HG02571 (cell line): ENCODE data around the gene BDNF.

Source experiments
- ATAC-seq: cut with Tn5 transposase; IDR thresholded peaks from one replicate; pipeline ENCODE4 v1.9.1; 2021; ENCODE audit warnings: mild to moderate bottlenecking, moderate library complexity; ENCODE audit not compliant: unreplicated experiment

The BDNF gene

DNA sequence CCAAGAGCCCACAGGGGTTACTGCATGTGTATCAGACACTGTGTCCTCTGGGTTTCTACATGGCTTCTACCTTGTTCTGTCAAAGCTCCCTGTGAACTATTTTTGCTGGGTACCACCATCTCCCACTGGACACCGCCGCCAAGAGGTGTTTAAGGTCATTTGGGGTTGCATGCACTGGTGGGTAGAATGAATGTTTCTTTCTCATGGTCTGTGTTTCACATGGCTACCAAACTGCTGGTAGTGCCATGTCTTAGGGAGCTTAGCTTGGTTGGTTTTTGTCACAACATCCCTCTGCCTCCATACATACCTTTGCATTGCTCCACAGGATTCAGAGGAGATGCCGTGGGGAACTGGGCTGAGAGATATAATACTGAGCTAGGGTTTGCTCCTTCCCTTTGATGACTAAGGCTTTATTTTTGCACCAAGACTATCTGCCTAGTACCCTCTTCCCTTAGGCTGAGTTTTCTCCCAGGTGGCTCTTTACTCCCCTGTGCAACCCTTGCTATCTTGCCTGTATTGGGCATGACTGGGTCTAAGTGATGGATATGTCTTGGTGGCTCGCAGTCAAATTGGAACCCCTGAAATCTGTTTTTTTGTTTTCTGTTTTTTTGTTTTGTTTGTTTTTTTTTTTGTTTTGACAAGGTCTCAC lies 73.2 kb downstream of the BDNF start:
- ATAC-seq = no peak

- no peak for ATAC-seq
Measured at GRCh38 chr11:27626269-27626937, 73.9 kb downstream of the BDNF start.

GRCh38 chr11:27625347-27625912 lies 74.8 kb downstream of the BDNF start:
- no peak for ATAC-seq

GRCh38 chr11:27623945-27624523 lies 76.2 kb downstream of the BDNF start:
- no peak for ATAC-seq

DNA sequence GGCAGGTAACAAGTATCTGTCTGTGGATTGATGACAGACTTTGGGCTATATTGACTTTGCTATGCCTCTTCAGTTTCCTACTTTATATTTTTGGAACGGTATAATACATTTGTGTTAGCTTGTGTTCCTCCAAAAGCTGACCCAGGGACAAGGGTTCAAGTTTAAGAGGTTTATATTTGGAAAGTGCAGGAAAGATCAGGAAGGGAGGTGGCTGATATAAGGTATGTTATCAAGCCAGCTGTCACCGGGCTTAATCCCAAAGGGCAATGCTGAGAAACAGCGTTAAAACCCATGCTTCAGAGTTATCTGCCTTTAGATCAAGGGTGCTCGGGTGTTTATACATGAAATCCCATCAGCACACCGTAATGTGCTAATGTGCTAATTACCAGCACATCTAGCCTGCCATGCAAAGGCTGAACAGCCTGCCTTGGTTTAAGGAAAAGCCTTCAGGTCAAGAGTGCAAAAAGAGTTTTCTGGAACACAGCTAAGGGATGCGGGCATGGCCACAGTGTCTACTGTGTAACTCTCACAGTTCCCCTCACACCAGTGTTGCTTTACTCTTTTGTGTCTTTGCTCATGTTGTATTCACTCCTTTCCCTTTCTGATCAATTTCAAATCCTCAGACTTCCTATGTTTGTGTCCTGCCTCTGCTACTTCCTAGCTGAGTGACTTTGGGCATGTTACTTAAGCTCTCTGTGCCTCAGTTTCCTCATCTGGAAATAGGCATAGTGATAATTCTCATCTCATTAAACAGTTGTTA lies 77.5 kb downstream of the BDNF start:
- ATAC-seq = no peak

- ATAC-seq = no peak
Measured at GRCh38 chr11:27621405-27622161, 78.7 kb downstream of the BDNF start.

GRCh38 chr11:27619763-27620335 lies 80.4 kb downstream of the BDNF start:
- no peak for ATAC-seq

DNA sequence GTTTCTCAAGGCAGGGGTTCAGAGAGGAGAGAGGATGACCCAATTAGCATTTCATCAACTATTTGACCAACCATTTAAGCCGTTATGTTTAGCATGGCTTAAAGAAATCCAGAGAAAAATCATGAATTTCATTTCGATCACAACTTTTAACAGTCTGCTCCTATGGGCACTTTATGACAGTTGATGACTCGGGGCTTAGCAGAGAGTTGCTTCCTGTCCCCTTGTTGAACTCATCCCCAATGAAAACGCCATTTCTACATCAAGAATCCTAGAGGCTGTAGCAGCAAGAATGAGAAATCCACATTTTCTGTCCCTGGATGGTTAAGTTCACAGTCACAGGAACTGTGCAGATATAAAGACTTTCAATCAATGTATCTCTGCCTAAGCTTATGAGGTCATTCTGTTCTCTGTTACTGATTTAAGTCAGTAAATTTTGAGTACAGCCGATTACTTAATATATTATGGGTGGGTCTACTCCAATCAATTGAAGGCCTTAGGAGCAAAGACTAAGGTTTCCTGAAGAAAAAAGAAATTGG lies 81.1 kb downstream of the BDNF start:
- ATAC-seq = no peak

GRCh38 chr11:27618281-27618915 lies 81.9 kb downstream of the BDNF start:
- no peak for ATAC-seq

DNA sequence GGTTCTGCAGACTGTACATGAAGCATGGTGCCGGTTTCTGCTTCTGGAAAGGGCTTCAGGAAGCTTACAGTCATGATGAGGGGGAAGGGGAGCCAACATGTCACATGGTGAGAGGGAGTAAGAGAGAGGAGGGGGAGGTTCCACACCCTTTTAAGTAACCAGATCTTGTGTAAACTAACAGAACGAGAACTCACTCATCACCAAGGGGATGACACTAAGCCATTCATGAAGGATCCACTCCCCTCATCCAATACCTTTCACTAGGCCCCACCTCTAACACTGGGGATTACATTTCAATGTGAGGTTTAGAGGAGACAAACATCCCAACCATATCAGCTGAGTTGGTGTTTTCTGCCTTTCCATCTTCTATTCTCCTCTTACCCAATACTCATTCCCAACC lies 83.5 kb downstream of the BDNF start:
- no peak for ATAC-seq

GRCh38 chr11:27615833-27616232 lies 84.4 kb downstream of the BDNF start:
- ATAC-seq = no peak

GRCh38 chr11:27614092-27614491 lies 86.2 kb downstream of the BDNF start:
- ATAC-seq = no peak

GRCh38 chr11:27612932-27613880 lies 87.0 kb downstream of the BDNF start:
- ATAC-seq = no peak

- ATAC-seq = no peak
Measured at GRCh38 chr11:27611947-27612455, 88.3 kb downstream of the BDNF start.

- no peak for ATAC-seq
Measured at GRCh38 chr11:27611390-27611789, 88.9 kb downstream of the BDNF start.

- no peak for ATAC-seq
Measured at GRCh38 chr11:27610946-27611345, 89.3 kb downstream of the BDNF start.

DNA sequence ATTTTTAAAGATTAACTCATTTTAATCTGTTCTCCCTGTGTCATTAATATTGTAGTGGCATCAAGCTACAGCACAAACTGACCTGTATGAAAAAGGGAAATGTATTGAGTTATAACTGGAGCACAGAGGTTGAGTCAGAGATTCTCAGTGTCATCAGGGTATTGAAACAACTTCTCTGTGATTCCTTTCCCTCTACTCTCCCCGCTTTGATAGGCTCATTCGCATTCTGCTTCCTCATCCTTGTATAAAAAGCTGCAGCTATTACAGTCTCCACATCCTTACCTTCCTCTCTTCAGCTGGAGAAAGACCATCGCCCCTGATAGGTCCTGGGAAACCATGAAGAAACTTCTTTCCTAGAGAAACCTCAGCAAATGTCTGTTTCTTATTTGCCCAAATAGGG lies 90.0 kb downstream of the BDNF start:
- no peak for ATAC-seq

DNA sequence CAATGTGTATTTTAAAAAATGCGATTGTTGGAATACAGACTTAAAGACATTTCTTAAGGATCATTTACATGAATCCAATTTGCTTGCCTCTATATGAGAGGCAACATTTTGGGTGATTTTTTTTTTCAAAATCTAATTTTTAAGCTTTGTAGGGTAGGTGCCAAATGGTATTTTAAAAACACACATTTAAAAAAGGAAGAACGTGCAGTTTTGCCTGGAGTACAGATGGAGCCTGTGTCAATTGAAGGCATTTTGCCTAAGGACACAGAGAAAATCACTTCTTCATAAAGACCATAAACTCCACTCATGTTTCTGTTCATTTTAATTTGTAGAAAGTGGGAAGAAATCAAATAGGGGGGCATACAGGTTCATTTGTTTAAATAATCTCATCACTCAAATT lies 91.3 kb downstream of the BDNF start:
- ATAC-seq = no peak
